Activated T-cell treated with anti-CD3 and anti-CD28 coated beads for 1 hour (primary cell): ENCODE data around the gene LAGE3.

ENCODE experiments used
- DNase-seq: peaks from one replicate; pipeline ENCODE4 v3.0.0-alpha.2; 2020; ENCODE audit warnings: low read depth

The LAGE3 gene

DNA sequence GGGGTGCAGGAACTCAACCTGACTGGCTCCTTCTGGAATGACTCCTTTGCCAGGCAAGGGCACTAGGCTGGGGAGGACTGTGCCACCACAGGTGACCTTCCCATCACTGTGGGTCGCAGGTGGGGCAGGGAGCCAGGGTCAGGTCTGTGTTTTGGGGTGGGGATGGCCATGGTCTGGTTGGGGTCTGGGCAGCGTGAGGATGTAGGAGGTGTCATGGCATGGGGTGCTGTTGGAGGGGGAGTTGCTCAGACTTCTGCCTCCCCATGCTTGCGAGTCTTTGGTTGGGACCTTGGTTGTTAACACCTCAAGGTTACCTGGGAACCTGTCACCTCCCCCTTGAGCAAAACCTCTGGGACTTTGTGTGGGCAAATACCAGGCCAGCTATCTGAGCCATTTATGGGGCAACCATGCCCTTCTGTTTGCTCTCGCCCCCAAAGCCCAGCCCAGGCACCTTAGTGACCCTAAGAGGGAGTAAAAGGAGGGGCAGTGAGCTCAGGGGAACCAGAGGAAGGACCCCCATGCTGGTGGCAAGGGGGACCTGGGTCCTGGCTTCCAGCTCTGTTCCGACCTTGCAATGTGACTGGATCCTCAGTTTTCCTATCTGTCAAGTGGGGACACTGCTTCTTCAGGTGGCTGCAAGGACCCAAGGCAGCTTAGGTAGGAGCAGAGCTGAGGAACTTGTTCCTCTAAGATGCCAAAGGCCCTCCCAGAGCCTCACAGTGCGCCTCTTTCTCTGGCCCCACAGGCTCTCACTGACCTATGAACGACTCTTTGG is 44.5 kb downstream of the LAGE3 start:
- DNase-seq = no peak

DNA sequence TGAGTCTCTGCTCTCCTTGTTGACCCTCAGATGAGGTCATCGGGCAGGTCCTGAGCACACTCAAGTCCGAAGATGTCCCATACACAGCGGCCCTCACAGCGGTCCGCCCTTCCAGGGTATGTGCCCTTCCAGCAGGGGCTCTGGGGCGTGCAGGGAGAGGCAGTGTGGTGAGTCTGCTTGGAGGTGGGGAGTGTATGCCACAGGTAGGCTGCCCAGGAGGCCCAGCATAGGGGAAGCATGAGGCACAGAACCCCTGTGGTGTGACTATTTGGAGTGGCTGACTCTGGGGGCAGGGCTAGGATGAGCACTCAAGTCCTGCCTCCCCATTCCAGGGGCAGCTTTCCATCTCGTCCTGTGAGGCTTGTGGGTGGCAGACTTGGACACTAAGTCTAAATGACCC is 45.5 kb downstream of the LAGE3 start:
- DNase-seq = no peak

DNA sequence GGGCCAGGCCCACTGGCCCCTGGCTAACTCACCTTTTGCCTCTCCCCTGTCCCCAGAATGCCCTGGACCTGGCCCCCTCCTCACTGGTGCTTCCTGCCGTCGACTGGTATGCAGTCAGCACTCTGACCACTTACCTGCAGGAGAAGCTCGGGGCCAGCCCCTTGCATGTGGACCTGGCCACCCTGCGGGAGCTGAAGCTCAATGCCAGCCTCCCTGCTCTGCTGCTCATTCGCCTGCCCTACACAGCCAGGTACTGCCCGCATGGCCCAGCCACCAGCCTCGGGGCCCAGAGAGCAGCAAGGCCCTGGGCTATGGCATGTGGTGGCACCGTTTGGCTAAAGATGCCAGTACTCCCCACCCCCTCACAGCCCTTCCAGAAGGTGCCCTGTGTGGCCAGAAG is 46.9 kb downstream of the LAGE3 start:
- DNase-seq = no peak

DNA sequence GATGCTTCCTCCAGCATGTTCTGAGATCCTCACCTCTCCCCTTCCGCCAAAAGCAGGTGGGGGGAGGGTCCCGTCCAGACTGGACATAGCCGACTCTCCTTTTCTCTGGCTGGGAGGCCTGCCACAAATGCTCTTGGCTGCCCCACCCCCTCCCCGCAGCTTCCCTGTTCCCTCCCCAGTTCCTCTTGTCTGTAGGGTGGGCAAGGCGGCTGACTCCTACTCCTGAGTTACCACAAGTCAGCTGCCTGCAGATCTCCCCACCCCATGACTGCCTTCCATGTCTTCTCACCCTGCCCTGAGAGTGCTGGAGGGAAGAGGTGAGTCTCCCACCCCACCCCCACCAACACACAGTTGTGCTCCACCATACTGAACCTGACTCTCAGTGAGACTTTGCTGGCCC is 47.7 kb downstream of the LAGE3 start:
- no peak for DNase-seq

DNA sequence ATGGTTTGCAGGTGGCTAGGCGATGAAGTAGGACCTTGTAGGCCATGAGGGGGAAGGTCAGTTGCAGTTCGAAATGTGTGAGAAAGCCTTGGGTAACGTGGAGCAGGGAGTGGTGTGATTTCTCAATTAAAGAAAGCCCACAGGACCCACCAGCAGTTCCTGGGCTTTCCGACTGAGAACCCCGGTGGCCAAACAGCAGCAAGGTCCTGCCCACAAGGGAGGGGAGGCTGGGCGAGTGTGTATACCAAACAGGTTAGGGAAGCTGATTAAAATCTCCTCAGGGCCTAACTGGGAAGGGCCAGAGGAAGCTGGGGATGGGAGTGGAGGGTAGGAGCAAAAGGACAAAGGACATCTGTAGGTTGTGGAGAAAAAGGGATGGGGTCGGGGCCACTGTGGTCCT is 48.2 kb downstream of the LAGE3 start:
- no peak for DNase-seq

DNA sequence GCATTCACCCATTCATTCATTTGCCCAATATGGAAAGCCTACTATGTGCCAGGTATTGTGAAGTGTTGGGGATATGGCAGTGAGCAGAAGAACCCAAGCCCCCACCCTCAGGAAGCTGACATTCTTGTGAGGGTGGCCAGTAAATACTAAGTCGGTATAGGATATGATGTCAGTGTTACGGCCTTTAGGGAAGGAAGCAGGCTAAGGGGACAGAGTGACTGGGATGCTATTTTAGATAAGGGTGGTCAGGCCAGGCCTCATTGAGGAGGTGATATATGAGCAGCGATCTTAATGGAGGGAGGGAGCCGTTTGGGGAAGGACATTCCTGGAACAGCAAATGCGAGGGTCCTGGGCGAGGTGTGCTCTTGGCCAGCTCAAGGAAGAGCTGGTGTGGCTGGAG is 48.6 kb downstream of the LAGE3 start:
- DNase-seq = no peak

DNA sequence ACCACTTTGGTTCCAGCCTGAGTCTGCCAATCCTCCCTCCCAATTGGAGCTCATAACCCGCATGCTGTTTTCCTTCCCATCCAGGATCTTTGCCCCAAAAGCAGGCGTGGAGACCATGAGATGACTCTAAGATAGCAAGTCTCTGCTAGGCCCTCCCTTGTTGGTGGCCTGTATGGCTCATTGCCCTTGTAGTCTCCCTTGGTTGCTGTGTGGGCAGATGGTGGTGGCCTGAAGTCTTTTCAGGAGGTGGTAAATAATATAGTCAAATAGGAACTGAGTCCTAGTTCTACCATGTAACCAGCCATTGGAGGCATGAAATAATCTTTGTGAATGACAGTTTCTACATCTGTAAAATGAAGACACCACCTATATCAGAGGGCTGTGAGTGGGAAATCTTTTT is 49.4 kb downstream of the LAGE3 start:
- DNase-seq = no peak

DNA sequence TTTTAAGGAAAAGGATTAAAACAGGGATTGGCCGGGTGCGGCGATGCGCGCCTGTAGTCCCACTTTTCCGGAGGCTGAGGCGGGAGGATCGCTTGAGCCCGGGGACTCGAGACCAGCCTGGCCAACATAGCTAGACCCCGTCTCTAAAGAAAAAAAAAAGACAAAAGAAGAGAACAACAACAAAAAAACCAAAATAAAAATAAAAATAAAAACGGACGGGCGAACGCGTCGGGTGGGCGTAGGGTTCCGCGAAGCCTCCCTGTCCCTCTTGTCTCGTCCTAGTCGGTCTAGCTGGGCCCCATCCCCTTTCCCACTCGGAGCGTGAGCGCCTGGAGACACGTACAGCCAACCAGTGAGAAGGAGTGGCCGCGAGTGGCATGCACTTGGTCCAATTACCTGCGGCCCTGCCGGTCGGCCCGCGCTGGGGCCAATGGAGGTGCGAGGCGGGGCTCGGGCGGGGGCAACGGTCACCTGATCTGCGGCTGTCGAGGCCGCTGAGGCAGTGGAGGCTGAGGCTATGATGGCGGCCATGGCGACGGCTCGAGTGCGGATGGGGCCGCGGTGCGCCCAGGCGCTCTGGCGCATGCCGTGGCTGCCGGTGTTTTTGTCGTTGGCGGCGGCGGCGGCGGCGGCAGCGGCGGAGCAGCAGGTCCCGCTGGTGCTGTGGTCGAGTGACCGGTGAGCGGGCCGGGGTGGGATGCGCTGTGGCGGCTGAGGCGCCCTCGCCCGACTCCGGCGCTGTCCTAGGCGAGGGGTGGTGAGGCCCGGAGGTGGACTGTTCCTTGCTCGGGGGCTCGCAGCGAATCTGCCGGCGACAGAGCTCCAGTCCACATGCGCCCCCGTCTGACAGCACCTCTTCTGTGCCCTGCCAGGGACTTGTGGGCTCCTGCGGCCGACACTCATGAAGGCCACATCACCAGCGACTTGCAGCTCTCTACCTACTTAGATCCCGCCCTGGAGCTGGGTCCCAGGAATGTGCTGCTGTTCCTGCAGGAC is 50.6 kb downstream of the LAGE3 start, which contains the start of gene ATP6AP1:
ATP6AP1 (plus strand) TSS at position 502 of the 996 bp plus-strand sequence; CDS start at position 518, 16 bp downstream.
- peak; percentile 77 for DNase-seq
